Measurements from ENCODE around the gene SCML2.
A peak's percentile ranks its signal among the peaks of the same experiment; 100 is the strongest.
"Not testable (repeated sequence)": the region's sequence is repeated elsewhere in the genome, so short reads cannot be mapped to it uniquely, and the experiment has no call there.

Gene SCML2

GRCh38 chrX:18354369-18355223 lies at the start of gene SCML2:
Gene SCML2, minus strand, starts transcription at chrX:18354688. Its CDS starts 20,617 bp downstream, at chrX:18334071.
- DNase-seq (ENCODE audit: low read depth in 2 of 2), result peak; percentile 4 to 19

- DNase-seq (ENCODE audit: low read depth in 2 of 2), result no peak
Measured at GRCh38 chrX:18401848-18402213, 47.3 kb upstream of the SCML2 start.

- DNase-seq (ENCODE audit: low read depth in 2 of 2), result no peak
Measured at GRCh38 chrX:18394477-18394876, 40.0 kb upstream of the SCML2 start.

GRCh38 chrX:18390941-18391538 lies 36.6 kb upstream of the SCML2 start:
- peak in 1 of 2 donors; percentile 1 for DNase-seq (ENCODE audit: low read depth in 2 of 2)

- DNase-seq (ENCODE audit: low read depth in 2 of 2), result no peak
Measured at GRCh38 chrX:18389966-18390365, 35.5 kb upstream of the SCML2 start.

GRCh38 chrX:18377796-18378195 lies 23.3 kb upstream of the SCML2 start:
- no peak for DNase-seq (ENCODE audit: low read depth in 2 of 2)

GRCh38 chrX:18375131-18375805 lies 20.8 kb upstream of the SCML2 start:
- DNase-seq (ENCODE audit: low read depth in 2 of 2), result not testable (repeated sequence)

GRCh38 chrX:18369096-18369495 lies 14.6 kb upstream of the SCML2 start:
- not testable (repeated sequence) for DNase-seq (ENCODE audit: low read depth in 2 of 2)

- no peak for DNase-seq (ENCODE audit: low read depth in 2 of 2)
Measured at GRCh38 chrX:18368402-18368801, 13.9 kb upstream of the SCML2 start.

- DNase-seq (ENCODE audit: low read depth in 2 of 2), result no peak
Measured at GRCh38 chrX:18360867-18361266, 6.4 kb upstream of the SCML2 start.

- peak; percentile 0 to 1 for DNase-seq (ENCODE audit: low read depth in 2 of 2)
Measured at GRCh38 chrX:18353931-18354368, 538 bp downstream of the SCML2 start.

- DNase-seq (ENCODE audit: low read depth in 2 of 2), result no peak
Measured at GRCh38 chrX:18351784-18352183, 2.7 kb downstream of the SCML2 start.

- DNase-seq (ENCODE audit: low read depth in 2 of 2), result no peak
Measured at GRCh38 chrX:18348047-18348446, 6.4 kb downstream of the SCML2 start.

GRCh38 chrX:18309401-18309800 lies 45.1 kb downstream of the SCML2 start:
- DNase-seq (ENCODE audit: low read depth in 2 of 2), result no peak

GRCh38 chrX:18297251-18297650 lies 57.2 kb downstream of the SCML2 start:
- no peak for DNase-seq (ENCODE audit: low read depth in 2 of 2)

GRCh38 chrX:18294893-18295292 lies 59.6 kb downstream of the SCML2 start:
- no peak for DNase-seq (ENCODE audit: low read depth in 2 of 2)

GRCh38 chrX:18291006-18291545 lies 63.4 kb downstream of the SCML2 start:
- no peak for DNase-seq (ENCODE audit: low read depth in 2 of 2)

- no peak for DNase-seq (ENCODE audit: low read depth in 2 of 2)
Measured at GRCh38 chrX:18290200-18290599, 64.3 kb downstream of the SCML2 start.

GRCh38 chrX:18288716-18289115 lies 65.8 kb downstream of the SCML2 start:
- no peak for DNase-seq (ENCODE audit: low read depth in 2 of 2)

GRCh38 chrX:18286322-18286831 lies 68.1 kb downstream of the SCML2 start:
- no peak for DNase-seq (ENCODE audit: low read depth in 2 of 2)

- DNase-seq (ENCODE audit: low read depth in 2 of 2), result no peak
Measured at GRCh38 chrX:18278449-18278848, 76.0 kb downstream of the SCML2 start.

- no peak for DNase-seq (ENCODE audit: low read depth in 2 of 2)
Measured at GRCh38 chrX:18272222-18272621, 82.3 kb downstream of the SCML2 start.
